ENCODE measurements around the gene FAM171A1.

The FAM171A1 gene

GRCh38 chr10:15197911-15198310, 173.2 kb downstream of the FAM171A1 start:
- no peak for DNase-seq

- DNase-seq = no peak
These were observed 173.8 kb downstream of the FAM171A1 start for GRCh38 chr10:15197276-15197675.

- DNase-seq = no peak
These were observed 174.9 kb downstream of the FAM171A1 start for GRCh38 chr10:15196021-15196834.

- DNase-seq = no peak
These were observed 181.8 kb downstream of the FAM171A1 start for GRCh38 chr10:15189133-15189885.

- DNase-seq = no peak
These were observed 182.5 kb downstream of the FAM171A1 start for GRCh38 chr10:15188603-15189002.

GRCh38 chr10:15183689-15184481, 187.2 kb downstream of the FAM171A1 start:
- DNase-seq = no peak

- DNase-seq = no peak
These were observed 188.4 kb downstream of the FAM171A1 start for GRCh38 chr10:15182540-15183207.

- no peak for DNase-seq
These were observed 189.4 kb downstream of the FAM171A1 start for GRCh38 chr10:15181576-15182156.

GRCh38 chr10:15180736-15181135, 190.4 kb downstream of the FAM171A1 start:
- no peak for DNase-seq

GRCh38 chr10:15176269-15176668, 194.8 kb downstream of the FAM171A1 start:
- DNase-seq = no peak

GRCh38 chr10:15175587-15175986, 195.5 kb downstream of the FAM171A1 start:
- DNase-seq = no peak

GRCh38 chr10:15172306-15172840, 198.7 kb downstream of the FAM171A1 start:
- no peak for DNase-seq

GRCh38 chr10:15169555-15170401, 201.3 kb downstream of the FAM171A1 start:
- DNase-seq = no peak

GRCh38 chr10:15168786-15169554, 202.1 kb downstream of the FAM171A1 start:
- peak; percentile 27 for DNase-seq

- no peak for DNase-seq
These were observed 202.8 kb downstream of the FAM171A1 start, which contains the start of gene NMT2 for GRCh38 chr10:15168291-15168785. NMT2 (minus strand) TSS chr10:15168693; CDS start chr10:15168612, 81 bp downstream.

GRCh38 chr10:15167411-15168290, 203.4 kb downstream of the FAM171A1 start:
- DNase-seq = no peak

GRCh38 chr10:15166325-15166724, 204.8 kb downstream of the FAM171A1 start:
- no peak for DNase-seq

GRCh38 chr10:15163253-15163828, 207.7 kb downstream of the FAM171A1 start:
- no peak for DNase-seq

Data from DMS79 (cell line).